HL-60/S4 (cell line): ENCODE results near the gene NTSR1.

ENCODE experiments used
- in situ Hi-C: fragments of 300-500 bp; cut with MboI; formaldehyde crosslinking; loops from 2 replicates; pipeline ENCODE4 v1.14.3; 2022; ENCODE audit warnings: low sequenced_read_pairs

The NTSR1 gene

DNA sequence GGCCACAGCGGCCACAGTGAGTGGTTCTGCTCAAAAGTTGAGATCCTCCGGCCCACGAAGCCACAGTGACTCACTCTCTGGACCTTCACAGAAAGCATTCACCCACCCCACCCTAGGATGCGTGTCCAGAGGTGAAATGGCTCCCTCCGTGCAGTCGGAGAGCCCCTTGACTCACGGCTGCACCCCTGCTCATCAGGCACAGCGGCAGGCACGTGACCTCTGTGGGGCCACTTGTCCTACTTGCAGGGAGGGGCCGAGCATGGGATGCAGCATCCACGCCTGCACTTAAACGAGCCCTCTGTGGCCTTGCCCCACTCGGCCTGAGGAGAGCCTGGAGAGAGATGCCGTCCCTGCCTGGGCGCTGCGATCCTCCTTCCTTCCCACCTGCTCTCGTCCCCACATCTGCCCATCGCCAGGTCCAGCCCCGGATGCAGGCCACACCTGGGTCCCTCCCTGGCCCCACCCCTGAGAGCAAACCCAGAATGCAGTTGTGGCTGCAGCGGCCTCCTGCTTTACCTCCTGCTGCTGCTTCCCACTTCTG is 28.7 kb downstream of the NTSR1 start:
- in situ Hi-C loops: no loop called here

DNA sequence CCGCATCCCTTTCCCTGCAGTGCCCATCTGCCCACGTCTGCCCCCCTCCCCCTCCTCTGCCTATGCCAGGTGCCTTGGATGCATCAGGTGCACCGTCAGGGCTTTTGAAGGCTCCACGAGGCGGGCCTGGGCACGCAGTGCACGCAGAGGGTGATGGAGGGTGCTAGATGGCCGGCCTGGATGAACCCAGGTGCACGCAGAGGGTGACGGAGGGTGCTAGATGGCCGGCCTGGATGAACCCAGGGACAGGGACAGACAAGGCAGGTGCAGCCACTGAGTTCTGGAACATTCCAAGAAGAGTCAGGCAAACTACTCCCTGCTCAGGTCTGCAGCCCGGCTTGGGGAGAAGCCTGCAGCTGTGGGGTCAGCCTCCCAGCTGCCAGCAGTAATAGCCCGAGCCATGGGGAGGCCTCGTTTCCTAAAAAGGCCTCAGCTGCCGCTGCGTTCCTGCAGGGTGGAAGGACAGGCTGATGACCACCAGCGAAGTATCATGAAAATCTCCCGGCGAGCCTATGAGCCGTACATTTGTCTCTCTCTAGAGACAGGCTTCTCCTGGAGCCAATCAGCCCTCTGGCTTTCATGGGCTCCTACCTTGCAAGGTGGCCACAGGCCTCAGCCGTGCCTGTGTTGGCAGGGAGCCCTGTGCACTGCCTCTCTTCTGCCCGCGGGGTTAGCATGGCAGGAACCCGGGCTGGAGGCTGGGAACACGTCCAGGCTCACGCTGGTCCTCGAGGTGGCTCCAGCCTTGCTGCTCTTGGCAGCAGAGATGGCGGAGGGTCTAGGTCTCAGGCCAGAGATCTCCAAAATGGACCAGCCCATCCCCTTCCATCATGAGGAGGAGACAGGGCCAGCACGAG is 29.6 kb downstream of the NTSR1 start:
- in situ Hi-C loops: no loop called here

DNA sequence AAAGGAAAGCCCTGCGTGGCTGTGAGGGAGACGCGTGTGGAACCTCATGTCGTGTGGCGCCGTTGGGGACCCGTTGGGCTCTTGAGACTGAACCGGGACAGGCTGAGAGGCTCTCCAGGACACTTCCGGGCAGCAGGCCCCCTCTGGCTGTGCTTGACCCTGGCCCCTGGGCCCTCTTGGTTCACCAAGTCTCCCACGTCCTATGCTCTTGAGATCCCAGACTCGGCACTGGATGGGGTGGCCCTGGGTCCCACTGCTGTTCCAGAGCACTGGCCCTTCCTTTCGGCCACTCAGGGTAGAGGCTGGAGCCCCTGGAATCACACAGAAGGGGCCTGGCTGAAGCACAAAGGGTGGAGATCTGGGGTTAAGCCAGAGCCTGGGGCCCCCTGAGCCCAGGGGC is 30.4 kb downstream of the NTSR1 start:
- in situ Hi-C loops: no loop called here

DNA sequence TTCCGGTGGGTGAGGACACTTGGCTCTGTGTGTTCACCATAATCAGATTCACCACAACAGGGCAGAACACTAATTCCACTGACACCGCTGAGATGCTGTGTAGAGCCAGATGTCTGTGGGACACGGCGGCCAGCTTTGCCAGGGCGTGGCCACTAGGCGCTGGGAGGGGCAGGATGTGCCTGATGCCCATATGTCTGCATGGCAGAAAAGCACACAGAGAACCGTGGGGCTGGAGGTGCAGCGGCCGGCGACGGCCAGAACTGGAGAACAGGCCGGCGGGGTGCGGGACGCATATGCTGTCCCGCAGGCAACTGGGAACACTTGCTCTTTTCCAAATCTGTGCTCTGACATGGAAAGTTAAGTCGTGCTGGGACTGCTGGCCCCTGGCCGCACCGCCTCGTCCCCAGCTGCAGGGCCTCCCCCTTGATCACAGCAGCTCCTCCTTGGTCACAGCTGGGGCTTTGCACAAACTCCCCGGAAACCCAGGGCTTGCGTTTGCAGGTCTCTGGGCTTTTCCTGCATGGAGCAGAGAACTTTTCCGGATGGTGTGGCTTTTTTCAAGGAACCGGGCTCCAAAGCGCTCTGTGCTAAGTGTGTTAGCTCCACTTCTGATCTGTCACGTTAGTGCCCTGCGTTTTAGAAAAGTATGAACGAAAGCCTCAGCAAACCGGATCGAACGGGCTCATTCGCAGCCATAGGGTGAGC is 31.1 kb downstream of the NTSR1 start:
- in situ Hi-C loops: no loop called here

GRCh38 chr20:62740286-62741141 is 31.9 kb downstream of the NTSR1 start:
- in situ Hi-C loops: no loop called here

DNA sequence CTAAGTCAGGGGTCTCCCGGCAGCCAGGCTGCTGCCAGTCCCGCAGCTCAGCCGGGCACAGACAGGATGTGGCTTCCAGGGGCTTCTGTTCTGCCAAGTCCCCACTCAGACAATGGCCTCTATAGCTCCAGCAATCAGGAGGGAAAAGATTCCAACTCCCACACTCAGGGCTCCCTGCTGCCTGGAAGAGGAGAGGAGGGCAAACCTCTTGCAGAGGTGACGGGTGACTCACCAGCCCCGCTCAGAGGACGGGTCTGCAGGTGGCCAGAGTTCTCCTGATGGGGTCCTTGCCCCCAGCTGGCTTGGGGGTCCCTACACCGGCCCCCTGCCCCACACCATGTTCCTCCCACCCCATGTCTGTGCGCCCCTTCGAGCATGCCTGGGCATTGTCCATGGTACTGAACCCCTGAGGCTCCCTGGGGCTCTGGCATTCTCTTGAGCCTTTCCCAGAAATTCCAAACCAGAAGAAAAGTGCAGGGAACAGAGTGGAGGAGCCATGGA is 32.6 kb downstream of the NTSR1 start:
- in situ Hi-C loops: no loop called here

- in situ Hi-C loops: no loop called here
These were observed 33.3 kb downstream of the NTSR1 start for GRCh38 chr20:62741701-62742491.

DNA sequence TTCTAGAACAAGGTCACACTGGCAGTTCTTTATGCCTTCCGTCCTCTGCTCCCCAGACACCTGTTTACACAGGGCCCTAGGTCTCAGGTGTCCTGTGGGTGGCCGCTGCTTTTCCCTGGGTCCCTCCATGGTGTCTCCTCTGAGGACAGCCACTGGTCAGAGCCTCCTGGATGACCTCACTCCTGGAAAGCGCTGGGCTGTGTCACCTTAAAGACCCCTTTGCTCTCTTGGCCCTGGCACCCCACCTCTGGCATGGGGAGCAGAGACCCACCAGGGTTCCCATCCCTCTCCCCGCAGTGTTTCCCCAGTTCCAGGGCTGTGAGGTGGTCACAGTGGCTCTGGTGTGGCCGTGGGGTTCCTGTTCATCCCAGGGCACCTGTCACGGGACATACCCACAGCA is 33.9 kb downstream of the NTSR1 start:
- in situ Hi-C loops: no loop called here

GRCh38 chr20:62742979-62743776 is 34.5 kb downstream of the NTSR1 start:
- in situ Hi-C loops: no loop called here

- in situ Hi-C loops: no loop called here
These were observed 35.2 kb downstream of the NTSR1 start for GRCh38 chr20:62743777-62744317.

- in situ Hi-C loops: no loop called here
These were observed 36.1 kb downstream of the NTSR1 start for GRCh38 chr20:62744741-62745191.

GRCh38 chr20:62745279-62745951 is 36.8 kb downstream of the NTSR1 start:
- in situ Hi-C loops: no loop called here

DNA sequence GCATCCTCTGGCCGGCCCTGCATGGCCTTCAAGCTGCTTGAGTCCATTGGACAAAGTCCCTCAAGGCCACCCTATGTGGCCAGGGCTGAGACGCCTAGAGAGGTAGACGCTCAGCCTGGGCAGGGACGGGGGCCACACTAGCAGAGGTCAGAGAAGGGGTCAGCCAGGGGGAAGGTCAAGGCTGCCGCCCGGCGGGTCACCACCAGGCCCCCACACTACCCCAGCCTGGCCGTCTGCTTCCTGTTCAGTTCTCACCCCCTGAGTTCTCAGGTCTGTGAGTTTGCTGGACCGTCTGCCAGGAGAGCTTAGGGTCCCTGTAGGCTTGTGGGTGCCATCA is 37.3 kb downstream of the NTSR1 start:
- in situ Hi-C loops: no loop called here

DNA sequence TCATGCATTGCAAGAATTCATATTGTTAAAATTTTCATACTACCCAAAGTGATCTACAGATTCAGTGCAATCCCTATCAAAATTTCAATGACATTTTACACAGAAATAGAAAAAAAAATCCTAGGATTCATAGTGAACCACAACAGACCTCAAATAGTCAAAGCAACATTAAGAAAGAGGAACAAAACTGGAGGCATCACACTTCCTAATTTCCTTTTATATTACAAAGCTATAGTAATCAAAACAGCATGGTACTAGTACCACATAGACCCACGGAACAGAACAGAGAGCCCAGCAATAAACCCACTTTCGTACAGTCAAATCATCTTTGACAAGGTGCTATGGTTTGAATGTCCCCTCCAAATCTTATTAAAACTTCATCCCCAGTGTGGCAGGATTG is 39.7 kb downstream of the NTSR1 start:
- in situ Hi-C loops: no loop called here

DNA sequence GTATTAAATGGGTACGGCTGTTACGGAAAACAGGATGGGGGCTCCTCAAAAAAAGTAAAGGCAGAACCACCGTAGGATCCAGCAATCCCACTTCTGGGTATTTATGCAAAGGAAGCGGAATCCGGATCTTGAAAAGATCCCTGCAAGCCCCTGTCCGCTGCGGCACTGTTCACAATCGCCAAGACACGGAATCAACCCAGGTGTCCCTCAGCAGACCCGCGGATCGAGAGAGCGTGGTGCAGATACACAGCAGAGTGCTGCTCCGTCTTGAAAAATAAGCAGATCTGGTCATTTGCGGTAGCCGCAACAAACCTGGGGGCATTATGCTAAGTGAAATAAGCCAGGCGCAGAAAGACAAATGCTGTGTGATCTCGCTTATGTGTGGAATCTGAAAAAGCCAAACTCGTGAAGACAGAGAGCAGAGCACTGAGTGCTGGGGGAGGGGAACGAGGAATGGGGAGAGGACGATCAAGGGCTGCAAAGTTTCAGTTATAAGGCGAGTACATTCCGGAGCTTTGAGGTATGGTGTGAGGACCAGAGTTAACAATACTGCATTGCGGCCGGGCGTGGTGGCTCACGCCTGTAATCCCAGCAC is 41.3 kb downstream of the NTSR1 start:
- in situ Hi-C loops: no loop called here

DNA sequence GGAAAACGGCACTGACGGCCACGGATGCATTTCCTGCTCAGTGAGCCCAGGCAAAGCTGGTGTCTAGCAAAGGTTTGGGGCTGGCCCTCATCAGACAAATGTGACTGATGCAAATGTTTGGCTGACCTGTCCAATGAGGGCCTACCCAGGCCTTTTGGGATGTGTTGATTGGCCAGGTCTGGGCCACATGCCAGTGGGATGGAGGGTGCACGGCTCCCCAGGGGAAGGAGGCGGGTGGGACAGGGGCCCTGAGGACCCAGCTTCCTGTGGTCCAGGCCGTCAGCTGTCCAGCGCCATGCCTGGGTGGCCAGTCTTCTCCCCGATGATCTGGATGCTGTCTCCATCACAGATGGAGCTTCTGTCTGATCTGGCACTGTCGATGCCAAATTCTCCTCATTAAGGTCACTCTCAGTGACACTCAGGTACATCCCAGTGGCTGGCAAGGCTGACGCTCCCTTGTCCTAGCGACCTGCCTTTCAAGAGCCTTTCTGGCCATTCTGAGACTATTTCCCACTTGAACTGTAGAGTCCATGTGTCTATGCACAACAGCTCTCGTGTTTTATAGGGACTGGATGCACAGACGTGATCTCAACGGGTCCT is 43.0 kb downstream of the NTSR1 start:
- in situ Hi-C loops: no loop called here

- in situ Hi-C loops: no loop called here
These were observed 43.6 kb downstream of the NTSR1 start for GRCh38 chr20:62752181-62752670.
